NCI-H1930 (cell line): ENCODE data around the gene NCAPG2.
"Not testable (repeated sequence)": the region's sequence is repeated elsewhere in the genome, so short reads cannot be mapped to it uniquely, and the experiment has no call there.

Experiments used
- DNase-seq, 2 experiments: peaks; one replicate each; lab custom pipeline; 2025; lab: John Stamatoyannopoulos, UW

The NCAPG2 gene

GRCh38 chr7:158633055-158633956 lies 71.3 kb downstream of the NCAPG2 start:
- no peak for DNase-seq

GRCh38 chr7:158631574-158632195 lies 72.9 kb downstream of the NCAPG2 start:
- DNase-seq: no peak

GRCh38 chr7:158626289-158626688 lies 78.3 kb downstream of the NCAPG2 start:
- not testable (repeated sequence) for DNase-seq

GRCh38 chr7:158623241-158623640 lies 81.4 kb downstream of the NCAPG2 start:
- no peak for DNase-seq

- DNase-seq: no peak
Observed at GRCh38 chr7:158620839-158621441, 83.7 kb downstream of the NCAPG2 start.

- DNase-seq: no peak
Observed at GRCh38 chr7:158620418-158620817, 84.2 kb downstream of the NCAPG2 start.

GRCh38 chr7:158618745-158619140 lies 85.9 kb downstream of the NCAPG2 start:
- DNase-seq: no peak

- no peak for DNase-seq
Observed at GRCh38 chr7:158617737-158618128, 86.9 kb downstream of the NCAPG2 start.

- DNase-seq: no peak
Observed at GRCh38 chr7:158616050-158616449, 88.6 kb downstream of the NCAPG2 start.

- no peak for DNase-seq
Observed at GRCh38 chr7:158614700-158615099, 89.9 kb downstream of the NCAPG2 start.

- no peak for DNase-seq
Observed at GRCh38 chr7:158613481-158613880, 91.1 kb downstream of the NCAPG2 start.

GRCh38 chr7:158612546-158612945 lies 92.1 kb downstream of the NCAPG2 start:
- DNase-seq: no peak

- no peak for DNase-seq
Observed at GRCh38 chr7:158611541-158611940, 93.1 kb downstream of the NCAPG2 start.

GRCh38 chr7:158609313-158609974 lies 95.2 kb downstream of the NCAPG2 start:
- DNase-seq: no peak

GRCh38 chr7:158607563-158607962 lies 97.0 kb downstream of the NCAPG2 start:
- DNase-seq: no peak

GRCh38 chr7:158606671-158607424 lies 97.8 kb downstream of the NCAPG2 start:
- no peak for DNase-seq

GRCh38 chr7:158606129-158606528 lies 98.5 kb downstream of the NCAPG2 start:
- no peak for DNase-seq

GRCh38 chr7:158603773-158604755 lies 100.5 kb downstream of the NCAPG2 start:
- DNase-seq: no peak

- DNase-seq: no peak
Observed at GRCh38 chr7:158602905-158603772, 101.5 kb downstream of the NCAPG2 start.
